NT2/D1 (cell line): ENCODE measurements around the gene C20orf141.

Experiments
- DNase-seq: peaks from one replicate; pipeline ENCODE4 v3.0.0-alpha.2; 2011; ENCODE audit warnings: low read depth, low spot score
- H3K27me3 ChIP-seq: 2 replicates; pipeline ENCODE4 v1.6.0; 2011; ENCODE audit warnings: mild to moderate bottlenecking; ENCODE audit not compliant: insufficient read length, insufficient read depth
- H3K36me3 ChIP-seq: 2 replicates; pipeline ENCODE4 v1.6.1; 2011; ENCODE audit warnings: mild to moderate bottlenecking, low read length, mixed read lengths; ENCODE audit not compliant: insufficient read depth, insufficient read length
- H3K4me1 ChIP-seq: 2 replicates; pipeline ENCODE4 v1.5.1; 2011; ENCODE audit not compliant: insufficient read depth, insufficient read length
- H3K4me3 ChIP-seq: 2 replicates; pipeline ENCODE4 v1.5.1; 2011; ENCODE audit warnings: low read depth; ENCODE audit not compliant: insufficient read length
- H3K9ac ChIP-seq: 2 replicates; pipeline ENCODE4 v1.6.0; 2011; ENCODE audit warnings: low read depth; ENCODE audit not compliant: insufficient read length
- H3K9me3 ChIP-seq: 2 replicates; pipeline ENCODE4 v1.5.1; 2011; ENCODE audit warnings: mild to moderate bottlenecking, low read length; ENCODE audit not compliant: insufficient read depth
- SUZ12 ChIP-seq: IDR thresholded peaks from 2 replicates; pipeline ENCODE4 v1.6.1; 2011; ENCODE audit not compliant: insufficient read length, insufficient read depth; ENCODE audit errors: extremely low read depth
- YY1 ChIP-seq: IDR thresholded peaks from 2 replicates; pipeline ENCODE4 v1.6.1; 2011; ENCODE audit not compliant: insufficient read length, insufficient read depth
- ZNF274 ChIP-seq: IDR thresholded peaks from 2 replicates; pipeline ENCODE4 v1.6.1; 2011; ENCODE audit warnings: mild to moderate bottlenecking, low read depth, low read length

The C20orf141 gene

DNA sequence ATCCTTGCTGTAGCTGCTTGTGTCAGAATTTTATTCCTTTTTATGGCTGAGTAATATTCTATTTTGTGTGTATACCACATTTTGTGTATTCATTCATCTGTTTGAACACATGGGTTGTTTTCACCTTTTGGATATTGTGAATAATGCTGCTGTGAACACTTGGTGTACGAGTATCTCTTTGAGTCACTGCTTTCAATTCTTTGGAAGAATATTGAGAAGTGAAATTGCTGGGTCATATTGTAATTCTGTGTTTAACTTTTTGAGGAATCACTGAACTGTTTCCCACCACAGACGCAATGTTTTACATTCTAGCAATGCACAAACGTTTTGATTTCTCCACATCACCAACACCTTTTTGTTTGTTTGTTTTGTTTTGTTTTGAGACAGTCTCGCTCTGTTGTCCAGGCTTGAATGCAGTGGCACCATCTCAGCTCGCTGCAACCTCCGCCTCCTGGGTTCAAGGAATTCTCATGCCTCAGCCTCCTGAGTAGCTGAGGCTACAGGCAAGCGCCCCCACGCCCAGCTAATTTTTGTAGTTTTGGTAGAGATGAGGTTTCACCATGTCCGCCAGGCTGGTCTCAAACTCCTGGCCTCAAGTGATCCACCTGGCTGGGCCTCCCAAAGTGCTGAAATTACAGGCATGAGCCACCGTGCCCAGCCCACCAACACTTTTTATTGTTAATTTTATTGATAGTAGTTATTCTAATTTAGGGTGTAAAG, 36.0 kb upstream of the C20orf141 start:
- no peaks in the 10 kb centered on the region for H3K36me3 ChIP-seq
- TF ChIP-seq SUZ12, result no peak
- TF ChIP-seq YY1, result no peak
- TF ChIP-seq ZNF274, result no peak
- H3K4me1 ChIP-seq, result no peaks in the 10 kb centered on the region
- H3K27me3 ChIP-seq, result no peaks in the 10 kb centered on the region
- H3K9me3 ChIP-seq, result no peaks in the 10 kb centered on the region
- H3K9ac ChIP-seq, result no peak overlapping the region
- H3K4me3 ChIP-seq, result no peak overlapping the region
- DNase-seq, result no peak

DNA sequence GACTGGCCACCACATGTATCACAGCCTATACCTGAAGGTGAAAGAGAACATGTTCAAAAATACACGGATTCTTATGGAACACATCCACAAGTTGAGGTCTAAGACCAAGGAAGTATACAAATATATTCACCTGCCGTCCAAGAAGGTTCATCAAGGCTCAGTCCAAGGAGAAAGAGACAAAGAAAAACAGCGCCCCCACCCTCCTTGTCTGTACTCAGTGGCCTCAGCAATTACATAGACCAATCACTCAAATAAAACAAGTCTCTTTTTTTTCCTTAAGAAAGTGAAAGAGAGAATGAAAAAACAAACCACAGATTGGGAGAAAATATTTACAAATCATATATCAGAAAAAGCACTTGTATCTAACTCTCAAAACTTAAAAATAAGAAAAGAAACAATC, 33.8 kb upstream of the C20orf141 start:
- no peak for DNase-seq
- Histone ChIP-seq H3K27me3 (no peaks in the 10 kb centered on the region), H3K4me3 (no peak overlapping the region), H3K36me3 (no peaks in the 10 kb centered on the region), H3K9me3 (no peaks in the 10 kb centered on the region), H3K4me1 (no peaks in the 10 kb centered on the region), H3K9ac (no peak overlapping the region)
- TF ChIP-seq ZNF274, result no peak
- TF ChIP-seq YY1, result no peak
- no peak for TF ChIP-seq SUZ12

DNA sequence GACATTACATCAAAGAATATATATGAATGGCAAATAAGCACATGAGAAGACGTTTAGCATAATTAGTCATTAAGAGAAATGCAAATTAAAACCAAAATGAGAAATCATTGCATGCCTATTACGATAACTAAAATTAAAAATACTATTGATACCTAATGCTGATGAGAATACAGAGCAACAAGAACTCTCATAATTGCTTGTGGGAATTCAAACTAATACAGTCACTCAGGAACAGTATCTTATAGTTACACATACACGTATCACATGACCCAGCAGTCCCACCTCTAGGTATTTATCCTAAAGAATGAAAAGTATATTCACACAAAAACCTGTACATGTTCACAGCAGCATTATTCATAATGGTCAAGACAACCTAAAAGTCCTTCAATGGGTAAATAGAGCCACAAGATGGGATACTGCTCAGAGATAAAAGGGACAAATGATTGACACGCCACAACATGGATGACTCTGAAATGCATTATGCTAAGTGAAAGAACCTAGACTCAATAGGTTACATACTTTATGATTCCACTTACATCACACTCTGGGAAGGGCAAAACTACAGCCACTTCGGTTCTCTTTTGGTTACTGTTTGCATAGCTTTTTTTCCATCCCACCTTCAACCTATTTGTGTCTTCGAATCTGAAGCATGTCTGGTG, 30.8 kb upstream of the C20orf141 start:
- DNase-seq, result no peak
- H3K27me3 ChIP-seq, result no peaks in the 10 kb centered on the region

DNA sequence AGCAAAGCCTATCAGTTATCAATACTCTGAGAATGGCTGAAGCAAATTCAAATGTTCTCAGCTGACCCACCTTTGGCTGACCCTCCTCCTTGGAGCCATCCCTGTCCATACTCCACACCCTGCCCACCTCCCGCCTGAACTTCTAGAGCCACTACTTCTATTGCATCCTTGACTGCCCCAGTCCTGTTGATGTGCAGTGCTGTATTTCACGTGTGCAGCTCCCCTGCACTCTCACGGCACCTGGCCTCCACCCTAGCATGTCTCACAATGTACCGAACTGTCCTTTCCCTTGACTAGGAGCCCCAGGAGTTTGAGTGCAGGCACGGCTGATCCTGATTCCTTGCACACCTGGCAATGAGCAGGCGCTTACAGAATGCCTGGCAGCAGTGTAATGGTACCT, 21.3 kb upstream of the C20orf141 start:
- no peaks in the 10 kb centered on the region for H3K4me1 ChIP-seq
- no peak overlapping the region for H3K9ac ChIP-seq
- H3K4me3 ChIP-seq, result no peak overlapping the region
- H3K9me3 ChIP-seq, result no peaks in the 10 kb centered on the region
- peaks cover 50% of the 10 kb centered on the region for H3K36me3 ChIP-seq
- DNase-seq, result no peak
- TF ChIP-seq YY1 (no peak), SUZ12 (no peak), ZNF274 (no peak)
- no peaks in the 10 kb centered on the region for H3K27me3 ChIP-seq

More for the DNA sequence above, 30.8 kb upstream of the C20orf141 start:
- Histone ChIP-seq H3K4me1 (no peaks in the 10 kb centered on the region), H3K4me3 (no peak overlapping the region), H3K9me3 (peaks cover 4% of the 10 kb centered on the region; the same call in 1 of the 2 replicates), H3K36me3 (no peaks in the 10 kb centered on the region), H3K9ac (no peak overlapping the region)
- TF ChIP-seq SUZ12 (no peak), ZNF274 (no peak), YY1 (no peak)

DNA sequence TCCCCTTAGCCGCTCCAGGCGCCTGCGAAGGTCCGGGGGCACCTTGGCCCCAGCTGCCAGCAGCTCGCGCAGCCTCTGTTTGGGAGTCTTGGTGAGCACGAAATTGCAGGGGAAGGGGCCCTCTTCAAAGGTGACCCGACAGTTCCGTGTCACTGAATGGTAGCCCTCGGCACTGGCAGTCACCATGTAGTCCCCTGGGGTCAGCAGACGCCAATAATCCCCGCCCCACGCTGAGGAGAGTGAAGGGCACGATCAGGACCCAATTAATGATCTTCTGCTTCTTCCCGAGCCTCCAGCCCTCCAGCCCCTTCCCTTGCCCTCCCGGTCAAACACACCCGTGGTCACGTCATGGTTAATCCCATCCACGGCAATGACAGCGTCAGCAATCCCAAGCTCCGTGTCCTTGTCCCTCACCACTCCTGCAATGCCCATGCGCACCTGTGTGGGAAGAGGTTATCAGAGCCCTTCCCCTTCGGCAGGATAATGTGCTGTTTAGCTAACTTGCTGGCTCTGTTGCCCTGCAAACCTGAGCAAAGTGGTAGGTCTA, 20.5 kb upstream of the C20orf141 start:
- H3K27me3 ChIP-seq, result no peaks in the 10 kb centered on the region

DNA sequence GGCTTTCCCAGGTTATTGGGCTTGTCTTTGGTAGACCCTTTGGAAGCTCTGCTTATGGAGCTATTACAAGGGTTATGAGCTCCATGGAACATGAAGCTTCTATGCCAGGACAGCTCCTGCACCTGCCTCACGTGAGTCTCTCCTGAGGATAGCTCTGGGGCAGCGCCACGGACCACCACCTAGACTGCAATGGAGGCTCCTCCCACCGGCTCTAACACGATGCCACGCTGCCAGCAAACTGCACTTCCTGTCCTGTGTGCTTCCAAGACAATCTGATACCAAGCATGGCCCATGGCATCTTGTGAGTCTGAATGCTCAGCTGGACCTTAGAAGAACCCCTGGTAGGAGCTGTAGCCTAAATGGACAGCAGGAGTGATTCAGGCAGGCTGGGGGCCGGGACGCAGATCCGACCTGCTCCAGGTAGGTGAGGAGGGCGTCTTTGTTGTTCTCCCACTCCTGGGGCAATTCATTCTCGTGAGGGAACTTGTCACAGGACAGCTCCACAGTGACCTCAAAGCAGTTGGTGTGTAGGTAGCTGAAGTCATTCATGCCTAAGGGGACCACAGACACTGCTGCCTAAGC, 19.8 kb upstream of the C20orf141 start:
- H3K9ac ChIP-seq, result no peak overlapping the region
- H3K36me3 ChIP-seq, result peaks cover 54% of the 10 kb centered on the region
- DNase-seq, result no peak
- no peak overlapping the region for H3K4me3 ChIP-seq
- no peaks in the 10 kb centered on the region for H3K4me1 ChIP-seq
- no peak for TF ChIP-seq ZNF274
- TF ChIP-seq SUZ12, result no peak
- TF ChIP-seq YY1, result no peak
- H3K27me3 ChIP-seq, result no peaks in the 10 kb centered on the region
- no peaks in the 10 kb centered on the region for H3K9me3 ChIP-seq

More for the DNA sequence above, 20.5 kb upstream of the C20orf141 start:
- no peaks in the 10 kb centered on the region for H3K4me1 ChIP-seq
- DNase-seq, result no peak
- H3K9ac ChIP-seq, result no peak overlapping the region
- TF ChIP-seq ZNF274 (no peak), SUZ12 (no peak), YY1 (no peak)
- no peak overlapping the region for H3K4me3 ChIP-seq
- H3K9me3 ChIP-seq, result no peaks in the 10 kb centered on the region
- peaks cover 54% of the 10 kb centered on the region for H3K36me3 ChIP-seq

DNA sequence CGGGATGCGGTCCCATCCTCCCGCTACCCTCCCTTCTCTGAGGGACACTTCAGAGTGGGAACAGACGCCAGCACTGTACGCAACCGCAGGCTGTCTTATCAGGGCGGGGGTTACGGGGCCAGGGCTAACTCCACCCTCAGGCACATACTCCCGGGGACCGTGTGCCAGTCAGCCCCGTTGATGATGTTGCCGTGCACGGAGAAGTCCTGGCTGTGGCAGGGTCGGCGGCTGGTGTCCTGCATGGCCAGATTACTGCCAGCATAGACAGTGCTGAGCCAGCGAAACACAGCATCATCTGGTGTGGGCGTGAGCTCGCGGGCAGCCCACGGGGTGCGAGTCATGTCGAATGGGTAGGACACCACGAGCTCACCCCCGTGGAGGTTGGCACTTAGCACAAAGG, 19.3 kb upstream of the C20orf141 start:
- no peaks in the 10 kb centered on the region for H3K4me1 ChIP-seq
- DNase-seq, result no peak
- H3K9ac ChIP-seq, result no peak overlapping the region
- no peak overlapping the region for H3K4me3 ChIP-seq
- H3K36me3 ChIP-seq, result peaks cover 54% of the 10 kb centered on the region
- TF ChIP-seq ZNF274, result no peak
- H3K27me3 ChIP-seq, result no peaks in the 10 kb centered on the region
- H3K9me3 ChIP-seq, result no peaks in the 10 kb centered on the region
